ENCODE results near the gene GDF7.

DNA sequence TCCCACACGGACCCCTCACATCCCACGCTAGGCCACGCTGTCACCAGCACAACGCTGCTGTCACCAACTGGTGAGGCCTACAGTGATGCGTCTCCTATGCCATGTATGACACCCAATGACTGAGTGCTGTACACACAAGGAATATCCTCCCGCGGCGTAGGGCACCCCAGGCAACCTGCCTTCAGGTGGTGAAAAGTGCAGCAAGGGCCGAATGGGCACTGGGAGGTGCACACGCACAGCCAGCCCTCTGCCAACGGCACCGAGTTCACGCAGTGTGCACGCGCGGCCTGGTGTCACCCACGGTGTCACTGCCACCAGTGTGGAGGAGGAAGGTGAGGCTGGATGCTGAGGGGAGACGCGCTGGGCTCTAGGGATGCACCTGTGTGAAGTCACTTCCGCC is 20.5 kb upstream of the GDF7 start:
- TF ChIP-seq, protein P1, sequence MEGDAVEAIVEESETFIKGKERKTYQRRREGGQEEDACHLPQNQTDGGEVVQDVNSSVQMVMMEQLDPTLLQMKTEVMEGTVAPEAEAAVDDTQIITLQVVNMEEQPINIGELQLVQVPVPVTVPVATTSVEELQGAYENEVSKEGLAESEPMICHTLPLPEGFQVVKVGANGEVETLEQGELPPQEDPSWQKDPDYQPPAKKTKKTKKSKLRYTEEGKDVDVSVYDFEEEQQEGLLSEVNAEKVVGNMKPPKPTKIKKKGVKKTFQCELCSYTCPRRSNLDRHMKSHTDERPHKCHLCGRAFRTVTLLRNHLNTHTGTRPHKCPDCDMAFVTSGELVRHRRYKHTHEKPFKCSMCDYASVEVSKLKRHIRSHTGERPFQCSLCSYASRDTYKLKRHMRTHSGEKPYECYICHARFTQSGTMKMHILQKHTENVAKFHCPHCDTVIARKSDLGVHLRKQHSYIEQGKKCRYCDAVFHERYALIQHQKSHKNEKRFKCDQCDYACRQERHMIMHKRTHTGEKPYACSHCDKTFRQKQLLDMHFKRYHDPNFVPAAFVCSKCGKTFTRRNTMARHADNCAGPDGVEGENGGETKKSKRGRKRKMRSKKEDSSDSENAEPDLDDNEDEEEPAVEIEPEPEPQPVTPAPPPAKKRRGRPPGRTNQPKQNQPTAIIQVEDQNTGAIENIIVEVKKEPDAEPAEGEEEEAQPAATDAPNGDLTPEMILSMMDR (optimal IDR thresholded peaks at IDR 0.05 in 1 of 3, IDR thresholded peaks at IDR 0.05 in 1 of 3, conservative IDR thresholded peaks at IDR 0.05 in 1 of 3; ENCODE audit: extremely low read depth in 1 of 3, insufficient read depth in 2 of 3, low read length in 3 of 3) = no peak
- TF ChIP-seq EZH2 (IDR thresholded peaks at IDR 0.05; ENCODE audit: low read length) = no peak
